ENCODE results near the gene NPAS3.

NPAS3 gene

GRCh38 chr14:32940711-32941667, 2.3 kb downstream of the NPAS3 start:
- no peak for DNase-seq (ENCODE audit: low read depth)

DNA sequence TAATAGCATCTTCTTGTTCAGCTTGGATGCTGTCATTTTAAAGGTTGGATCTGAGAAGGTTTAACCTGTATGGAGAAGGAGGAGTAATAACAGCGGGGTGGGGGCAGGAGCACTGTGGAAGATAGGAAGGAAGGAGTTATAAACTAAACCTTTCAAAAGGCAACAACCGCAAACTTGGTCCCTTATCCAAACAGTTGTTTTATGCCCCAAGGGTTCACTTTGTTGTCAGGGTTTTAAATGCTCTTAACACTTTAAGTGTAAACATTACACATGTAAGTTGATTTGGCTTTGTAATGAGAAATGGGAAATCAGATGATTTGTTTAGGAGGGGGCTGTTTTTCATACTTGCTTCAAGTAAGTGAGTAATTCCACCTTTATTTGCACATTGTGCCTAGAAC, 3.0 kb downstream of the NPAS3 start:
- no peak for DNase-seq (ENCODE audit: low read depth)

DNA sequence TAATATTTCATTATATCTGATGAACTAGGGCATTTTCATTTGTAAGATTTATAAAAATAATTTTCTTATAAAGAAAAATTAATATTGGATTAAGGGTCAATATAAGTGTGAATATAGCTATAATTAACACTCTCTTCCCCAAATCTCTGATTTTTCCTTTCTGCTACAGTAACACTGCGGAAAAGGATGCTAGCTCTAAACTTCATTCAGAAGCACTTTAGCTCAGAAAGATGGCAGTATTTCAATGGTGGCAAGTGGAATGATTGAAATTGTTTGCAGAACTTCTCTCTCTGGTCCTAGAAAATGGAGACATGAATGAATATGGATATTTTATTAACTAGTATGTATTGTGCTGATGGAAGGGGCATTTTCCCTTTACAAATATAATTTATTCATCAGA, 8.4 kb downstream of the NPAS3 start:
- DNase-seq (ENCODE audit: low read depth) = no peak

DNA sequence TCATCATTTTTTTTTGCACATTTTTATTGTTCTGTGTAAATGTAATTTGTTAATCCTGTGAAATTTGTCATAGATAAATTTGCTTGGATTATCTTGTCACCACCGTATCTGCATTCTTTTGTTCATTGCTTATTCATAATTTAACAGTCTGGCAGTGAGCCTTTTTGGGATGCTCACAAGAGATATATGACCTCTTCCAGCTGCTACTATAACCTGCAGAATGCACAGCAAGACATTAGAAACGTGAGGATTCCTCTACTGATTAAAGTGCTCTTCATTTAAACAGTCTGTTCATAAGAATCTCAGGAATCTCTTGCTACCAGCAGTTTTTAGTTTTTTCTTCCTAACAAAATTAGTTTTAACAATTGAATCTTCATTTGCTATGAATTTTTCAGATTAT, 9.1 kb downstream of the NPAS3 start:
- DNase-seq (ENCODE audit: low read depth) = no peak

DNA sequence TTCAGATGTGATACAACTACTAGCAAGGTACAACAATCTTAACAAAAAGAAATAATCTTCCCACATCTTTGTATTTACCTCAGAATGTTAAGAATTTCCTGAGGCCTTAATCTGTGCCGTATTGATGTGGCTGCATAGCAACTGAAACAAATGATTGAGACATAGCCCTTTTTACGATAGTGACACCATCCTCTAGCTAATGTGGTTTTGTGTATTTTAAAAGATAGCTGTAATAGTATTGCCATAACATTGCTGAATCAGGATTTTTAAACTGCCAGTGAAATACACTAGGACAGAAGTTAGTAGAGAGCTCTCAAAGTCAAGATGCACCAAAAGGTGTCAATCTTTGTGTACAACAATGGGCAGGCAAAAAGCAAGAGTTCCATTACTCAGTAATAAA, 11.9 kb downstream of the NPAS3 start:
- DNase-seq (ENCODE audit: low read depth) = no peak

DNA sequence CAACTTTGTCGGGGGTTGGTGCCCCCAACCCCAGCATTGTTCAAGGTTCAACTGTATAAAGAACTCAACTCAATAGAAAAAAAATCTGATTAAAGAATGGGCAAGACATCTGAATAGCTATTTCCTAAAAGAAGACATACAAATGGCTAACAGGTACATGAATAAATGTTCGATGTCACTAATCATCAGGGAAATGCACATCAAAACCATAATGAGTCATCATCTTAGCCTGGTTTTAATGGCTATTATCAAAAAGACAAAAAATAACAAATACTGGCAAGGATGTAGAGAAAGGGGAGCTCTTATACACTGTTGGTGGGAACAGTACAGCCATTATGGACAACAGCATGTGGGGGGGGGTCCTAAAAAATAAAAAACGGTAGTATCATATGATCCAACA, 28.7 kb downstream of the NPAS3 start:
- DNase-seq (ENCODE audit: low read depth) = no peak

DNA sequence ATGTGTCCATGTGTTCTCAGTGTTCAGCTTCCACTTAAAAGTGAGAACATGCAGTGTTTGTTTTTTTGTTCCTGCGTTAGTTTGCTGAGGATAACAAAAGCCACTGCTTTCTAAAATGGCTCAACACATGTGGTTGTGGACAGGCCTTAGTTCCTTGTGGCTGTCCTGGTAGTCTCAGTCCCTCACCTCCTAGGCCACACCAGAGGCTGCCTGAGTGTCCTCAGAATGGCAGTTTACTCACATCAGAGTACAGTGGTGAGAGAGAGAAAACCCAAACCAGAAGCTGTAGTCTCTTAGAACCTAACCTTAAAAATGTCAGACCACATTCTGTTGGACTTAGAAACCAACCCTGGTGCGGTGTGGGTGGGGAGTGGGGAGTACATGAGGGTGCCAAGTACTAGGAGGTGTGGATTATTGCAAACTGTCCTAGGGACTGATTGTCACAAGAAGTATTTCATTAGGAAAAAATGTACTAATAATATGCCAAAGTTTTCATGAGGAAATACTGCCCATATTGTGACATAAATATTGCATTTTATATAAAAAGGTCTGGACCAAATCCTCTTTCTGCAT, 30.4 kb downstream of the NPAS3 start:
- no peak for DNase-seq (ENCODE audit: low read depth)

DNA sequence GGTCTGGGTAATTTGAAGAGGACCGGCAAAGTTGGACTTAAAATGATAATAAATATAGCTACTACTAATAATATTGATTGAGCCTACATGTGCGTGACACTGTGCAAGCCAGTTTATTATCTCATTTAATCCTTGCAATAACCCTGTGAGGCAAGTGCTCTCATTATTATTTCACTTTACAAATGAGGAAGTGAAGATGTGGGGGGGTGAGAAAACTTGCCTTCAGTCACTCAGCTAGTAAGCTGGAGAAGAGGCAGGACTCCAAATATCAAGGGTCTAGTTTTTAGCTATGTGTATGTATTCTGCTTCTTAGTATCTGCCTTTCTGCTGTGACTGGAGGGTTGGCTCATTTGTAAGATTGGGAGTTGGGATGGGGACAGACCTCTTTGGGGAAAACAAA, 39.2 kb downstream of the NPAS3 start:
- no peak for DNase-seq (ENCODE audit: low read depth)

- no peak for DNase-seq (ENCODE audit: low read depth)
Measured at GRCh38 chr14:32978691-32979255, 40.1 kb downstream of the NPAS3 start.

DNA sequence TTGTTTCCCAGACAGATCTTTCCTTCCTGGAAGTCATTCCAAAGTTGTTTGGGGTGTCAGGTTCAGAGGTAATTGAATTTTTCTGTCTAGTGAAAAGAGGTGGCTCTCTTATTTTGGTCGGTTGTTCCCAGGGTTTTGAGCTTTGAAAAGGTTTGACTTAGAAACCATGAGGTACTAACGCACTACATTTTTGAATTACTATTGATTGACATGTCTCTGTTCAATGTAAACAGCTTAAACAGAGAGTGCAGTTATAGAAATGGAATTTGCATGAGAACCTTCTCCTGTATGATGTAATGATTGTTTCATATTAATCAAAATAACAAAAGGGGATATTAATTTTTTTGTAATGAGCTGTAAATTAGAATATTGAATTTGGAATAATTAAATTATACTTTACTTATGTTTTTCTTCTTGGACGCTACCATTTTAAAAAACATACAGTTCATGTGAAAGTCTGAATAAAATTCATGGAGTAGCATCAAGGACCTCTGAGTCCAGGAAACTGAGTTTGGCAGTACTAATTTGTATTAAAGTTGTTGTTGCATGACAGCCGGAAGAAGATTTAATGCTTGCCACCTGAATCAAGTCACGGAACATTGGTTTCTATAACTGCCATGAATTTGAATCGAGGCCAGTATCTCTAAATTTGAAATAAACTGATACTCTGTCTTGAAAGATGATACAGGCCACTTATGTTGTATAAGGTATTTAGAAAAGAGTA, 41.7 kb downstream of the NPAS3 start:
- DNase-seq (ENCODE audit: low read depth) = no peak

GRCh38 chr14:32980902-32981501, 42.3 kb downstream of the NPAS3 start:
- DNase-seq (ENCODE audit: low read depth) = no peak

GRCh38 chr14:32984241-32984930, 45.7 kb downstream of the NPAS3 start:
- DNase-seq (ENCODE audit: low read depth) = no peak

DNA sequence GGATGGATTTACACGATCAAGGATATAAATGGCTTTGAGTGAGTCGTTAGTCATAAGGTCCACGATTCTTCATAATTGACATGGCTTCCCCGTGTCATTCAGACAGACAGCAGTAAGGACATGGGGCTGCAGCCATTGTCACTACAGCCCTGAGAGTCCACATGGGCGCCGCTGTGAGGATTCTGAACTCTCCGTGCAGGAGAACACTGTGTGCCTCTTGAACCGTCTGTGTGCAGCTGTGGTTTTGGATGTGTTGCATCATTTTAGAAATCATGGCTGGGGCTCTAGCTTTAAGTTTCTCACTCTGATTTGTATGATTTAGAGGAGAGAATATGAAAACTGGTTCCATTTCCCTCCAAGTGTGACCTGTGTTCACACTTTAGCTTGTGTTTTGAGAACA, 47.2 kb downstream of the NPAS3 start:
- DNase-seq (ENCODE audit: low read depth) = no peak

- DNase-seq (ENCODE audit: low read depth) = no peak
Measured at GRCh38 chr14:32986791-32987540, 48.3 kb downstream of the NPAS3 start.

DNA sequence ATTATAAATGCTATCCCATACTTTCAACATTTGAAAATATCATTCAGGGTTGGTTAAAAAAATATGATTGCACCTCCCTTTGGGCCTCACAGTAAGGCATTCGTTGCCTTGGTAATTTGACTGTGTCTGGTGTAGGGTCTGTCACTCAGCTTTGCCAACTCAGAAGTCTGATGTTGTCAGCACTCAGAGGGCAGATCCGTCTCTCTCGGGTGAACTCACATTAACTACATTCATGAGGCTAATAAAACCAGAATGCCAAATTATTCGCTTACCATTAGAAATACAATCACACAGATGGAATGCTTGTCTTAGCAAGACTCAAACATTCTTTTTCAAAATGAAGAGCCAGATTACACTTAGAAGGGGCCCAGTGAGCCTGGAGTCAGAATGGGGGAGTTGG, 53.0 kb downstream of the NPAS3 start:
- no peak for DNase-seq (ENCODE audit: low read depth)

DNA sequence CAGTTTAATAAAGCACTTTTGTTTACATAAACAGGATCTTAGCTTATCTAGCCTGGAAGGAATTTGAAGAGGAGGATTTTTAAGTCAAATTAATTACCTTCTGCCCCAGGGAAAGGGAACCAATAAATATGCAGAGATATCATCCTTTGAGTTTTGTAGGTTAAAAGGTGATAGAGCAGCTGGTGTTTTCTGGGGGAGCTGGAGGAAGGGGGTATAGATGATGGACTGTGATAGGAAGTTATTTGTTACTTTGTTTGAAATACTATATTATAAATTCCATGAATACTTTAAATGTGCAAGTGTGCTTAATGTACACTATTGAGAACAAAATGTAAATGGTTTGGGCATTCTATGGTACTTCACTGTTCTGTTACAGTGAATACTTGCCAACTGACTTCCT, 55.2 kb downstream of the NPAS3 start:
- DNase-seq (ENCODE audit: low read depth) = no peak

DNA sequence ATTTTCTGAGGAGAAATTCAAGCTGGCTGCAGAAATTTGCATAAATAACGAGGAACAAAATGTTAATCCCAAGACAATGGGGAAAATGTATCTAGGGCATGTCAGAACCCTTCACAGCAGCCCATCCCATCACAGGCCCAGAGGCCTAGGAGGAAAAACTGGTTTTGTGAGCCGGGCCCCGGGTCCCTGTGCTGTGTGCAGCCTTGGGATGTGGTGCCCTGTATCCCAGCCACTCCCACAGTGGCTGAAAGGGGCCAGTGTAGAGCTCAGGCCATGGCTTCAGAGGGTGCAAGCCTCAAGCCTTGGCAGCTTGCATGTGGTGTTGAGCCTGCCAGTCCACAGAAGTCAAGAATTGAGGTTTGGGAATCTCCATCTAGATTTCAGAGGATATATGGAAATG, 57.7 kb downstream of the NPAS3 start:
- no peak for DNase-seq (ENCODE audit: low read depth)

DNA sequence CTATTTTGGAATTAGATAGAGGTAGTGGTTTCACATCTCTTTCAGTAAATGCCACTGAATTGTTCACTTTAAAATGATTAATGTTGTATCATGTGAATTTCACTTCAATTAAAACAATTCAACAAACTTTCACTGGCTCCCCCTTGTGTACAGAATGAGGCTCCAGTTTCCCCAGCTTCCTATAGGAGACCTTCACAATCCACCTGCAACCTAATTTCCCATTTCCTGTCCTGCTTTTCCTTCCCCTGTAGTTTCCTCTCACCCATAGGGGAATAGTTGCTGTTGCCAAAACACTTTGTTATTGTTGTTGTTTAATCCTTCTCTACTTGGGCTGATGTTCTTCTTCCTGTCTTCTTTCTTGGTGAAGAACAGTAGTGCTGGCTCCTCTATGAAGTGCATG, 59.8 kb downstream of the NPAS3 start:
- DNase-seq (ENCODE audit: low read depth) = no peak

- no peak for DNase-seq (ENCODE audit: low read depth)
Measured at GRCh38 chr14:33009673-33010072, 71.0 kb downstream of the NPAS3 start.

GRCh38 chr14:33010495-33010894, 71.8 kb downstream of the NPAS3 start:
- no peak for DNase-seq (ENCODE audit: low read depth)

DNA sequence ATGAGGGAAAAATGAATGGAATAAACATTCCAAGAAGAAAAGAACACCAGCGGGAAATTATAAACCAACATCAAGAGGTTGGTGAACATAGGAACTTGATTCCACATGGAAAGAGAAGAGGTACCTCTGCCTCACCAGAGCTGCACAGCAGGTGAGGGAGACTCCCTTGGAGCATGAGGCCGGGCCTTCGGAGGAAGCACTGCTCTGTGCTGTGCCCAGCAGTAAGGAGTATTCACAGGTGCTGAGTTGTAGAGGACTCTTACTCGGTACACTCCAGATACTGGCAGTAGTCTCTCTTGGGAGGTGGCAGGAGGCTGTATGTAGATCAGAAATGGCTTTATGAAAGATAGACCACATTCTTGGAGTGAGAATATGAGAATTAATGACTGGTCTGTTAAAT, 76.0 kb downstream of the NPAS3 start:
- no peak for DNase-seq (ENCODE audit: low read depth)
